SK-N-DZ (cell line): ENCODE results near the gene ZMYM4. TPM values are rescaled to one million over a fixed set of nuclear protein-coding genes. Genes with fewer than 3 reads are reported as not detected.
"Not testable (repeated sequence)": the region's sequence is repeated elsewhere in the genome, so short reads cannot be mapped to it uniquely, and the experiment has no call there.

Experiments
- DNase-seq: peaks from one replicate; pipeline ENCODE4 v3.0.0-alpha.2; 2015; ENCODE audit warnings: low spot score
- polyA plus RNA-seq, 2 experiments: library from polyadenylated mRNA; depleted of rRNA; stranded (reverse); fragments of >200 nt; gene quantifications; 2 replicates each; pipeline ENCODE4 v1.2.3, GENCODE V29; 2014

Gene ZMYM4
- polyA plus RNA-seq (2014; cell fraction: cytosol; rRNA removed), result 19.2 and 22.7 TPM in 2 replicates
- polyA plus RNA-seq (2014; cell fraction: nucleus; rRNA removed), result 17.8 and 22.9 TPM in 2 replicates

DNA sequence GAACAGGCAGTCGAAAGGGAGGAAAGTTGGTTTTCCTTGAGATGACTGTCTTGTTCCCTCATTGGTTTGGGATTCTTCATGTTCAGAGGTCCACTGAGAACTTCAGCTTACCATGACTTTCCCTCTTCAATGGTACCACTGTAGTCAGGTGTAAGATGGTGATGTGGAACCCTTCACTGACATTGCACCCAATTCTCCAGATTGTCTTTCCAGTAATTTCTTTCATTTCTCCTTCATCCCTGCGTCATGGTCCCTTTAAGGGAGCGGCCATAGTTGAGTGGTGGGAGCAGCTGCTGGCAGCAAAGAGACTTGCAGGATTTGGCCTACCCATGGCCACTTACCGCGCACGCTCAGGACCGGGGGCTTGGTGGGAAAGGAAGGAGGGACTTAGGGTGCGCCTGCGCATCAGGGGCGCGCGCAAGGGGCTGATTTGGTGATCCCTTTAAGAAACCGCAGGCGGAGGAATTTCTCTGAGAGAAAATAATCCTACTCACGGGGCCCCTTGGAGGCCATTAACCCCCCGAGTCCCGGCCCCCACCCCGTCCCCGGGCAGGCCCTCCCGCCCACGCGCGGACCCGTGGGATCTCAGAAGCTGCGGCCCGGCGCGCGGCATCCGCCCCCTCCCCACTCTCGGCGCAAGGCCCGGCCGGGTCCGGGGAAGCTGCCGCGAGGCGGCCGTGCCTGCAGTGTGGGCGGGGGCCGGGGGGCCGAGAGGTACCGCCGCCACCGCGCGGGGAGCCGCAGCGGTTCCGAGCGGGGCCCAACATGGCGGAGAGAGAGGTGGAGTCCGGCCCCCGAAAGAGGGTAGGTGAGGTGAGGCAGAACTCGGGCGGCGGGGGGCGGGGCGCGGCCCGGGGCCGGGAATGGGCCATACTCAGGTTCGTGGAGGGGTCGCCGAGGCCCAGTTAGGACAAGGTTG is at the start of gene ZMYM4:
Gene ZMYM4, plus strand, starts transcription at position 428 of the 919 bp plus-strand sequence. Its CDS starts 338 bp downstream, at position 766.
- peak; percentile 97 for DNase-seq

DNA sequence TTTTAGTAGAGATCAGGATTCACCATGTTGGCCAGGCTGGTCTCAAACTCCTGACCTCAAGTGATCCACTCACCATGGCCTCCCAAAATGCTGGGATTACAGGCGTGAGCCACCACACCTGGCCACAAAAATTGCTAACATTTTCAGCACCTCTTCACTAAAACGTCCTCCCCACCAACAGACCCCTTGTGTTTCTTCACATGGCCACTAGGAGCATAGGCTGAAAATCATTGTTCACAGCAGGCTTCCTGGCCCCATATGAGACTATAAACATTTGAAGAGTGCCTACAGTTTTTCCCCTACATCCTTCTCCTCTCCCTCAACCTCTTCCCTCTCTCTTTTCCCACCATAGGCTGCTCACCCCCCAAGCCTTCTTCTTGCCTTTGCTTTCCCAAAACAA is 47.5 kb upstream of the ZMYM4 start:
- DNase-seq, result no peak

DNA sequence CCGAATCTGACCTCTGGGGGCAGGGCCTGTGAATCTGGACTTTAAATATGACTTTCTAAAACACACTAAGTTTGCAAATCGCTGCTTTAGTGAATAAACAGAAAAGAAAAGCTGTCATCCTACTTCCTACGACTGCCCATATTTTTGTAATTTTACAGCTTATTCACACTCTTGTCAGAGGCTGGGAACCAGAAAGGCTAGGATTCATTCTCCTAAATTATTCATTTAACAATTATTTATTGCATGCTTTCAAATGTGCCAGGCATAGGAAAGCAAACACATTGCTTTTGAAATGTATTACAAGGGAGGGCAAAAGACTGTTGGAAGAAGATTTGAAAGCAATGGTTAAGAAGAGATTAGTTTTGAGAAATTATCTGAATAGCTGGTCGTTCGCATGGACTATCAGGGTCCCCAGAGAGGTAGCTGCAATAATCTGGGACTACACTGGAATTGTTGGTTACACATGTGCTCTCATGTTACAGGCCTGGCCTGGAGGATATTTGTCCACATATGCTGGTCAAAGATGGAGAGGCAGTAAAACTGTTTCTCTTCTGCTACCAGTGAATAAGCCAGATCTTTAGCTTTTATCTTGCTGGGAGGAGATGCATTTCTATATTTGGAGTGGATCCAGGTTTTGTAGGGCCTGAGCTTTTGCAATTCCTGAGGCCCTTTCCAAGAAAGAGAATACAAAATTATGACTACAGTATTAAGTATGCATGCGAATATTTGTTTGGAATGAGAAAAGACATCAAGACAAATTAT is 46.0 kb upstream of the ZMYM4 start:
- DNase-seq, result no peak

DNA sequence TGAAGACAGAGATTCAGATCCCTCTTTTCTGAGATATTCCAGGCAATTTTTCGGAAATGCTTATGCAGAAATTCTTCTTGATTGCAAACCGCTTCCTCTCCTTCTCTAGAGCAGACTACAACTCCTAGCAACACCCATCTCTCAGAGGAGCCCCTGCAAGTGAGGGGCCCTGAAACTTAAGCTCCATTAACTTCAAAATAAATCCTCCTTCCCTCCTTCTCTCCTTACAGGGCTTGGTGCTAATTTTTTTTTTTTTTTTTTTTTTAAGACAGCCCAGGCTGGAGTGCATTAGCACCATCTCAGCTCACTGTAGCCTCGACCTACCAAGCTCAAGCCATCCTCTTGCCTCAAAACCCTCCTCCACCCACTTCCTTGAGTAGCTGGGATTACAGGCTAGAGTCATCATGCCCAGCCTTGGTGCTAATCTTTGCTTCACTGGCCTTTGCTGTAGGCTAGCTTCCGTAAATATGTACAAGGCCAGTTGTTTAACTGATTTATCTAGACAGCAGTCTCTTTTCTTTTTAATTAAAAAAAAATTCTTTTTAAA is 45.4 kb upstream of the ZMYM4 start:
- no peak for DNase-seq

DNA sequence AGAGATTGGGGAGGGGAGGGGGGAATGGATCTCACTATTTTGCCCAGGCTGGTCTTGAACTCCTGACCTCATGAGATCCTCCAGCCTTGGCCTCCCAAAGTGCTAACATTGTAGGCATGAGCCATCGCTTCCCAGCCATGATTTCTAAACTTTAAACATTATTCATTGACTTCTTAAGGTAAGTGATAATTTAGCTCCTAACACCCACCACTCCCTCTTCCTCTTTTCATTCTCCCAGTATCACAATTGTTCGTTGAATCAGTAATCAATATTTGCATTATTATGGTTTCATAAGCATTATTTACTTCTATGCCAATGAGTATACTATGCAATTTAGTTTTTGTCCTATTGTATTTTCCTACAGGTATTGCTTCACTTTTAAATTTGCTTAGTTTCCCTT is 42.0 kb upstream of the ZMYM4 start:
- no peak for DNase-seq

DNA sequence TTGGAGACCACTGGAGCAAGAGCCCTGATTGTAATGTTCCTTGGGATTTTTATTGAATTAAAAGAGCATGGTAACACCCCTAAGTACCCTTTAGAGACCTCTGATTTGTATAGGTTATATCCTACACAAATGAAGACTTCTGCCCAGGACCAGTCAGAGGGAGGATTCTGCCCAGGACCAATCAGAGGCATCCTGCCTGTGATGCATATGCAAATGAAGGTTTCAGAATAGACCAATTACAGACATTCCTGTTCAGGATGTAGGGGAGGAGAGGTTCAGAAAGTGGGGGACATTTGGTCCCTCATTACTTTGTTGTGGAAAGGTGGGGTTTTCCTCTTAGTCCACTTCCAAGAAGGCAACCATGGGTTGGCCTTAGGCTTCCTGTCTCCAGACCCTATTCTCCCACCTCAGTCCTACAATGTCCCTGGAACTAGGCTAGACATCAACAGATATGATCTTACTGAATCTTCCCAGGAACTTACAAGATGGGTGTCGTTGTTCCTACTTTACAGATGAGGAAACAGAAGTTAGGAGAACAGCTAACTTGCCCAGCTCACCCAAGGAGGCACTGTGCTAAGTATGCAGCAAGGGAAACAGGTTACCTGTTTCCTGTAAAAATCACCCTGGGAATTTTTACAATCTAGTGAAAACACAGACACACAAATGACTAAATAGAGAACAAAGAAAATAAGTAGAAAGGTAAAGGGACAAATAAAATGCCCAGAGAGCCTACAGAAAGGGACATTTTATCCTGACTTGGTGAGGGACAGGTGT is 38.7 kb upstream of the ZMYM4 start:
- no peak for DNase-seq

DNA sequence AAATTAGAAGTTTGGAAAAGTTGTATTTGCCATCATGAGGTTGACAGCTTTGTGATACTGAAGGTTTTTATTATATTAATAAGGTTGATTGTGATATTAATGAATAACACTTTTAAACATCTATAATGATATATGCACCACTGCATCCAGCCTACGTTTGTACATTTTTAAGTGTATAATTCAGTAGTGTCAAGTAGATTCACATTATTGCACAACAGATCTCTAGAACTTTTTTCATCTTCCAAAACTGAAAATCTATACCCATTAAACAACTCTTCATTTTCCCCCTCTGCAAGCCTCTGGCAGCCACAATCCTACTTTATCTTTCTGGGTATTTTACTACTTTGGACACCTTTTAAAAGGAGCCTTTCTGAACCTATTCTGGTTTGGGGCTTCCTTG is 37.2 kb upstream of the ZMYM4 start:
- DNase-seq, result no peak

DNA sequence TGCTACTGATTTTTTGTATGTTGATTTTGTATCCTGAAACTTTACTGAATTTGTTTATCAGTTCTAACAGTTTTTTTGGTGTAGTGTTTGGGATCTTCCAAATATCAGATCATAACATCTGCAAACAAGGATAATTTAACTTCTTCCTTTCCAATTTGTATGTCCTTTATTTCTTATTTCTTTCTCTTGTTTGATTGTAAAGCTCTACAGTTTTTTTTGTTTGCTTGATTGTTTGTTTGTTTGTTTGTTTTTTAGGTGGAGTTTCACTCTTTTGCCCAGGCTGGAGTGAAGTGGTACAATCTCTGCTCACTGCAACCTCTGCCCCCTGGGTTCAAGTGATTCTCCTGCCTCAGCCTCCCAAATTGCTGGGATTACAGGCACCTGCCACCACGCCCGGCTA is 31.7 kb upstream of the ZMYM4 start:
- DNase-seq, result not testable (repeated sequence)

DNA sequence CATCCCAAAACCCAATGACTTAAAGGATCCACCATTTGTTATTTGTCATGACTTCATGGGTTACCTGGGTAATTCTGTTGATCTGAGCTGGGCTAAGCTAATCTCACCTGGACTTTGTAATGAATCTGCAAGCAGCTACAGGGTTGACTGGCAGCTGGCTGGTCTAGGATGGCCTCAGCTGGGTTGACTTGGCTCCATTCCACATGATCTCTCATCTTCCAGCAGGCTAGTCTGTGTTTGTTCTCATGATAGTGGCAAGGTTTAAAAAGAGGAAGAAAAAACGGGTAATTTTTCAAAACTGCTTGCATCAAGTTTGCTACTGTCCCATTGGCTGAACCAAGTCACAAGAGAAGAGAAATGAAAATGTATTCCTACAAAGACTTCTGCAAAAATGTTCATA is 24.8 kb upstream of the ZMYM4 start:
- DNase-seq, result no peak

DNA sequence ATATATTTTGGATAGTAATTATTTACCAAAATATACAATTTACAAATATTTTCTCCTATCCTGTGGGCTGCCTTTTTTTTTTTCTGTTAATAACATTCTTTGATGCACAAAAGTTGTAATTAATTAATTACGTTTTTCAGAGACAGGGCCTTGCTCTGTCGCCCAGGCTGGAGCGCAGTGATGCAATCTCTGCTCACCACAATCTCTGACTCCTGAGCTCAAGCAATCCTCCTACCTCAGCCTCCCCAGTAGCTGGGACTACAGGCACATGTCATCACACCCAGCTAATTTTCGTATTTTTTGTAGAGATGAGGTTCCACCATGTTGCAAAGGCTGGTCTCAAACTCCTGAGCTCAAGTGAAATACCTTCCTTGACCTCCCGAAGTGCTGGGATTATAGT is 21.3 kb upstream of the ZMYM4 start:
- DNase-seq, result no peak

DNA sequence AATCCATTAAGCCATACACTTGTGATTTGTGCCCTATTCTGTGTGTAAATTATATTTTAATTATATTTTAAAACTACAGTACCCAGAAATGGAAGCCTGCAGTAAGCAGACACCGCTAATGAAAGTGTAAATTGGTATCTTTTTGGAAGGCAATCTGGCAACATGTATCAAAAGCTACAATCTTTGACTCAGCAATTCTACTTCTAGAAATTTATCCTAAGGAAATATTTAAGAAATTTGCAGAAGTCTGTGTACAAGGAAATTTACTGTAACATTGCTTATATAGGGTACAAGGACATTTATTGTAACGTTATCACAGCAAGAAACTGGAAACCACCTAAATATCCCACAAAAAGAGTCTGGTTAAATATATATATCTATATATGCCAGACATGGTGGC is 14.6 kb upstream of the ZMYM4 start:
- DNase-seq, result no peak

DNA sequence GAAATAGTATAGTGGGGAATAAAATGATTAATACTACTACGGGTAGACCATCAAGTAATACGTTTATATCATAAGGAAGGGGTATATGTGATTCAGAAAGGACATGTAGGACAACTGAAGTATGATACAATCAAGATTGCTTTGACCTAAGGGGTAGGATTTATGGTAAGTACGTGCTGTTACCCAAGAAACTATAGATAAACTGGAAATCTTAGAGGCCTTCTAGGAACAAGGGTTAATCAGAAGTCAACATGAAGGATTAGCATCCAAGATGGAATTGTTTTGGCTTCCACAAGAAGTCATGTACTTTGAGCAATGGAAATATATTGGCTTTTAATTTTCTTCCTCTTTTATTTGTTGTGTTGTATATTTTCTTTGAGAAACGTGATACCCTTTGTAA is 13.2 kb upstream of the ZMYM4 start:
- no peak for DNase-seq

DNA sequence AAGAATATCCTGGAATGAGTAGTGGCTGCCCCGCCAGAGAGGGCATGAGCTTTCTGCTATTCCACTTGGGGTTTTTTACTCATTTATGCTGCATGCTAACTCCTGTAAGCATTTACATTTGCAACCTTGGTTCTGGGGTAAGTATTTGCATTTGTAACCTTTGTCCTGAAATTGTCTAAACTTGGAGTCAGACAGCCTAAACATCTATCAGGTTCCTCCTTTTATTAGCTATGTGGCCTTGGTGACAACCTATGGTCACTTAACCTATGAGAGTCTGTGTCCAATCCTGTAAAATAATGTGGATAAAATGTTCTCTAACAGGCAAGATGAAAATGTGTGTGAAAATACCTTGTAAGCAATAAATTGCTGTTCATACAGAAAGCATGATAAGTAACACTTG is 8.9 kb upstream of the ZMYM4 start:
- DNase-seq, result no peak

DNA sequence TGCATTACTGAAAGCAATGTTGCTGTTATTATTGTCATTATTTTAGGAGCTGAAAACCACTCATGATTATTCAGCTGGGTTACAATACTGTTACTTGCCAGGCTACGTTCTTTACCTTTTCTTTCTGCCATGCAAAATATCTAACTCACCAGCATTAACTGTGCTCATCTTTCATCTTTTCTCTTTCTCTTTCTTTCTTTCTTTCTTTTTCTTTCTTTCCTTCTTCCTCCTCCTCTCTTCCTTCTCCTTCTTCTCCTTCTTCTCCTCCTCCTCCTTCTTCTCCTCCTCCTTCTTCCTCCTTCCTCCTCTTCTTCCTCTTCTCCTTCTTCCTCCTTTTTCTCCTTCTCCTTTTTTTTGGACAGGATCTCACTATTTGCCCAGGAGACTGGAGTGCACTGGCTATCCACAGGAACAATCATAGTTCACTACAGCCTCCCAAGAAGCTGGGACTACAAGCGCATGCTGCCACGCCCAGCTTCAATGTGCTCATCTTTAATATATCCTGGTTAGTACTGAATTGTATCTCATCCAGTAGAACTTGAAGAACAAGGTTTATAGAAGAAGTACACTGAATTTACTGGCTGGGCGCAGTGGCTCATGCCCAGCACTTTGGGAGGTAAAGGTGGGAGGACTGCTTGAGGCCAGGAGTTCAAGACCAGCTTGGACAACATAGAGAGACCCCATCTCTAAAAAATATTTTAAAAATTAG is 6.9 kb upstream of the ZMYM4 start:
- DNase-seq, result no peak

DNA sequence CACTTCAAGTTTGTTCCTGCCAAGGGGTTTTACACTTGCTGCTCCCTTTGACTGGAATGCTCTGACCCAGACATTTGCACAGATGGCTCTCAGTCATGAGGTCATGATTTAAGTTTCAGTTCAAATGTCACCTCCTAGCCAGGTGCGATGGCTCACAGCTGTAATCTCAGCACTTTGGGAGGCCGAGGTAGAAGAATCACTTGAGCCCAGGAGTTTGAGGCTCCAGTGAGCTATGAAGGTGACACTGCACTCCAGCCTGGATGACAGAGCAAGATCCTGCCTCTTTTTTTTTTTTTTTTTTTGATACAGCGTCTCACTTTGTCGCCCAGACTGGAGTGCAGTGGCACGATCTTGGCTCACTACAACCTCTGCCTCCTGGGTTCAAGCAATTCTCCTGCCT is 4.5 kb upstream of the ZMYM4 start:
- DNase-seq, result no peak

DNA sequence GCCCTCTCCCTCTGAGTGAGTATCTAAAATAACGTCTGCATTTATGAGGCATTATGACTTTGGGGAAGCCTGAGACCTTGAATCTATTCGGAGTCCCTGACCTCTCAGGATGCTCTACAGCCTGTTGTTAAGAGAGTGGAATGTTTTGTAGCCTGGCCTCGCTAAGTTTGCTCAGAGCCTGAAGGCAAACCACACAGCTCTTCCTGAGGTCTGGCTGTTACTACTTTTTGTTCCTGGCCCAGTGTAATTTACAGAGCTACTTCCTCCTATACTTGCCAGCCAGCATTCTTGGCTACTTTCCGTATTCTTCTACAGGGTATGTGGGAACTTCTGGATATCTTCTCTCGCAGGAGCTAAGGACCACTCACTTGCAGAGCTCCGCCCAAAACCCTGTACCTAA is 3.6 kb upstream of the ZMYM4 start:
- no peak for DNase-seq

DNA sequence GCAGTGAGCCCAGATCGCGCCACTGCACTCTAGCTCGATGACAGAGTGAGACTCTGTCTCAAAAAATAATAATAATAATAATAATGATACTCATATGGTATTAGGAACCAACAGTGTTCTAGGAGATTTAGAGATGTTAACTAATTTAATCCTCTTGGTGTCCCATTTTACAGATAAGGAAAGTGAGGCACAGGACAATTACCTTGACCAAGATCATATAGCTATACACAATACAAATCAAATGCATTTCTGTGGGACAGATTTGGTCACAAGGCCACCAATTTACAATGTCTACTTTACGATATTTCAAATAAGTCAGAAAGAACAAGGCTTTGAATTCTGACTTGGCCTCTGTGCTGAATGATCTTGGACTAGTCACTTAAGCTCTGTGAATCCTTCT is 2.2 kb upstream of the ZMYM4 start:
- DNase-seq, result no peak

DNA sequence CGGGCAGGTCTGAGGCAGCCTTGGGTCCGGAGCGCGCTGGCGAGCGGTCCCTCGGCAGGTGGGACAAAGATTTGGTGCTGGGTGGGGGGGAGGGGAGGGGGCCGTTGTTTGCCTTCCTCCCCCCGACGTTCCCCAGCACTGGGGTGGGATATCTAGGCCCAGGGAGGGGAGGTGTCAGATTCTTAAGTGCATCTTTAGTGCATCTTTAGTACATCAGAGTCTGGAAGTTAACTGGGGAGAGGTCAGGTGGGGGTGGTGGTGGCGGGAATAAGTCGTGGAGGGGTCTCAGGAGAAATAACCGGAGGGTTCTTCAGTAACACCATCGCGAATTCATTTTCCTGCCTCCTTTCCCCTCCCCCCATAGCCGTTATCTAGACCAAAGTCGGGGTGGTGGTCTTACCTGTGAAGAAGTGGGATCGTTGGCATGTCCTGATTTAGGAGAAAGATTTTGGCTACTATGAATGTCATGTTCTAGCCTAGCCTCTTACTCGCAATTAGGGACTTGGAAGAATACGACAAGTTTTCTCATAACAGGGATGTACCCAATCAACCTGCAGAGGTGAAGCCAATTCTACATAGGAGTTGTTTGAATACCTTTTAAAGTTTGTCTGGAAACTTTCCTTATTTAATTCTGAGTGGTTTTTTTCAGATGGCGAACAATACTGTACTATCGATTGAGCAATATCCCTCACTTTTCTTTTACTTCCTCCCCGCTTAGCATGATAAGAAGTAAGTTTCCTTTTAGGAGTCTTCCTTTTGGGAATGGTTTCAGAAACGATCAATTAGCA is 886 bp downstream of the ZMYM4 start:
- no peak for DNase-seq

DNA sequence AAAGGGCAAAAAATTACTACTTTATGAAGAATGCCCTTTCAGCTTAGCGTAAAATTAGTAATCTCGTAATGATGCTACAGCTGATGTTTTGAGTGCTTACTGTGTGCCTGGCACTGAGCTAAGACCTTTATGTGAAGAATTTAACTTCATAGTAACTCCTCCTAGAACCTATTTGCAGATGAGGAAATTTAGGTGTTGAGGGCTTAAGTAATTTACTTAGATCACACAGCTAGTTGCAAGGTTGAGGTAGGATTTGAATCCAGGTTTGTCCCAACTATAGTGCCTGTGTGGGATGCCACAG is 1.4 kb downstream of the ZMYM4 start:
- no peak for DNase-seq

DNA sequence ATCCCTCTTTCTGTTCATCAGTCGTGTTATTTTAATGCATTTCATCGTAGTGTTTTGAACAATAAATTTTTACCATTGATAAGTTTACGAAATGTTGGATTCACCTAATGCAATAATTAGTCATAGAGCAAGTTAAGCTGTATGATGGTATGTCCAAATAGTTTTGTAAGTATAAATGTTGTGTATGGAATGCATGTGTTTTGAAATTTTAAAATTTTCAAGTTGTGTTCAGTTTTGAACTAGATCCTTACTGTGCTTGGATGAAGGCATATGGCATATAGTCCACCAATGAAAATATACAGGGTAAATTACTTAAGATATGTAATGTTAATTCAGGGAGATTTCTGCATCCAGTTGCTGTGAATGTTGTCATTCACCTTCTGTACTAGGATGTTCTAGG is 2.3 kb downstream of the ZMYM4 start:
- no peak for DNase-seq
